Muscle of leg (tissue), 11 donors: ENCODE data around the gene ZNF423. TPM values are rescaled to one million over a fixed set of nuclear protein-coding genes. Genes with fewer than 3 reads are reported as not detected.
A peak's percentile ranks its signal among the peaks of the same experiment; 100 is the strongest.
"Not testable (repeated sequence)": the region's sequence is repeated elsewhere in the genome, so short reads cannot be mapped to it uniquely, and the experiment has no call there.

ENCODE experiments used
- DNase-seq: peaks from one replicate; pipeline ENCODE4 v3.0.0; 2013
- H3K27ac ChIP-seq: one replicate; pipeline ENCODE4 v1.5.1; 2013; ENCODE audit warnings: mild to moderate bottlenecking, low read length, control low read depth
- H3K27me3 ChIP-seq: one replicate; pipeline ENCODE4 v1.6.1; 2013; ENCODE audit warnings: low read length; ENCODE audit not compliant: control insufficient read depth, insufficient read depth
- H3K36me3 ChIP-seq: one replicate; pipeline ENCODE4 v1.6.1; 2013; ENCODE audit warnings: low read length; ENCODE audit not compliant: control insufficient read depth, insufficient read depth
- H3K4me1 ChIP-seq: one replicate; pipeline ENCODE4 v1.6.1; 2013; ENCODE audit warnings: low read length; ENCODE audit not compliant: control insufficient read depth, insufficient read depth
- H3K4me3 ChIP-seq: one replicate; pipeline ENCODE4 v1.5.1; 2013; ENCODE audit warnings: low read length, control low read depth
- H3K9me3 ChIP-seq: replicated peaks from 2 replicates; pipeline ENCODE4 v1.6.1; 2013; ENCODE audit warnings: low read depth, low read length; ENCODE audit not compliant: control insufficient read depth
- WGBS: methylation state at CpG from one replicate; pipeline ENCODE4 v1.1.5; 2013; ENCODE audit warnings: missing lambda C conversion rate; ENCODE audit not compliant: insufficient coverage; 5-methylcytosine and 5-hydroxymethylcytosine counted together
- polyA plus RNA-seq, 8 donors: library from polyadenylated mRNA; unstranded; fragments of 120-200 nt; gene quantifications; one replicate each; pipeline versions ENCODE4 v1.2.1 to v1.2.3, GENCODE V29; 2013; ENCODE audit warnings: inconsistent platforms in 1 of 8, low replicate concordance in 1 of 8; ENCODE audit not compliant: insufficient read length in 8 of 8, insufficient read depth in 1 of 8
- total RNA-seq: library from RNA; stranded (reverse); fragments of 120-200 nt; gene quantifications from one replicate; pipeline ENCODE4 v1.2.4, GENCODE V29; 2013

Gene ZNF423
- total and polyA plus RNA-seq, 9 donors: 15.8 to 30.0 (median 25.5) TPM

DNA sequence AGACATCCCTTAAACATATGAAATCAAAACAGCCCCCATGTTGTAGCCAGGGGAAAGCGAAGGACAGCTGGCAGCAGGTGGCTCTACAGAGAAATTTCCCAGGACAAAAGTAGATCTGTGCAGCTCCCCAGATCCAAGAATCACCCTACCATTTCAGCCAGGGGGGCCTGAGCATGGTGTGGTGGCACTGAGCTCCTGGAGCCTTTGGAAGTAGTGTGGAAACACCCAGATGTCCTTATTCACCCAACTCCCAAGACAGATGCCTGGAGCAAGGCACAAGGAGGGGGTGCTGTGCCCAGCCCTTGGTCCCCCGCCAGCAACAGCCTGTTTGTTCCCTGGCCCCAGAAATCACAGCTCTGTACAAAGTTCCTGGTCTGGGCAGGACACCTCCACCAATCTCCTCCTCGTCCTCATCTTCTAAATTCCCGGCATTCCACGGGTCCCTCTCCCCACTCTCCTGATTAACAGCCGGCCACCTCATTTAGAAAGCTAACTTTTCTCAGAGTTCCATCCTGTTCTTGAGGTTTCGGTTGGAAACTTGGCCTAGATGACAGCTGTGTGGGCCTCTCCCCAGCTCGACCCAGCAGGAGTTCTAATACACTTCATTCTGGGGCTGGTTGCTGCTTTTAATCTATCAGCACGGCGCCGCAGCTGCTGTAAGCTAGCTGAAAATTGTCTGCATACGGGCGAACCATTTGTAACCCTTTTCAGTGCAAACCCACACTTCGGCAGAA is 291.2 kb downstream of the ZNF423 start:
- Histone ChIP-seq H3K4me1 (peaks cover 69% of the 10 kb centered on the region), H3K9me3 (no peaks in the 10 kb centered on the region), H3K27me3 (no peaks in the 10 kb centered on the region), H3K36me3 (no peaks in the 10 kb centered on the region), H3K4me3 (no peak overlapping the region), H3K27ac (peak overlapping the region; percentile 90)
- peak; percentile 89 for DNase-seq
- 34% methylated on average over 11 of the region's 14 CpGs for WGBS

DNA sequence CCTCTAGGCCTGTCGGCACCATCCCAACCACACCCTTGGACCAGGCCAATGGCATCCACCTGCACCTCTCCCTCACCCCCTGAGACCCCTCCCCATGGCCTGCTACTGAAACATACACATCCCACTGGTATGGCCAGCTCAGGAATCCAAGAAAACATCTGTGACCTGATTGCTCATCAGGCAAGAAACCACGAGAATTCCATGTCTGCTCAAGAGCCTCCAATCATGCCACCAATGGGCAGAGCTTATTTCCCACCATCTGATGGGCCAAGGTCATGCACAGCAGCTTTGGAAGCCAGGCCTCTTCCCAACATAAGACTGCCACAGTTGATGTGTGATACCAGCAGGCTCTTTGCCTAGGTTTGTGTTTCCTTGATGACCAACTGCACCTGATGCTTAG is 292.2 kb downstream of the ZNF423 start:
- no peaks in the 10 kb centered on the region for H3K9me3 ChIP-seq
- H3K36me3 ChIP-seq: no peaks in the 10 kb centered on the region
- no peak for DNase-seq
- H3K4me3 ChIP-seq: no peak overlapping the region
- no peak overlapping the region for H3K27ac ChIP-seq
- H3K4me1 ChIP-seq: peaks cover 78% of the 10 kb centered on the region
- H3K27me3 ChIP-seq: no peaks in the 10 kb centered on the region
- 76% methylated on average over 2 of the region's 2 CpGs for WGBS

DNA sequence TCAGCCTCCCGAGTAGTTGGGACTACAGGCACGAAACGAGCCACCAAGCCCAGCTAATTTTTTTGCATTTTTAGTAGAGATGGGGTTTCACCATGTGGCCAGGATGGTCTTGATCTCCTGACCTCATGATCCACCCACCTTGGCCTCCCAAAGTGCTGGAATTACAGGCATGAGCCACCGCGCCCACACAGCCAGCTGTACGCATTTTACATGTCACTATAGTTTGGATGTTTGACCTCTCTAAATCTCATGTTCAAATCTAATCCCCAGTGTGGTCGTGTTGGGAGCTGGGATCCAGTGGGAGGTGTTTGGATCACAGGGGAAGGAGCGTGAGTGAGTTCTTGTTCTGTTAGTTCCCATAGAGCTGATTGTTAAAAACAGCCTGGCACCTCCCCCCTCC is 293.0 kb downstream of the ZNF423 start:
- not testable (repeated sequence) for DNase-seq, H3K4me3 ChIP-seq, H3K36me3 ChIP-seq, H3K9me3 ChIP-seq, H3K27ac ChIP-seq, H3K27me3 ChIP-seq
- WGBS: no CpG with 5 or more reads among the region's 8 CpGs
- peaks cover 80% of the 10 kb centered on the region for H3K4me1 ChIP-seq

DNA sequence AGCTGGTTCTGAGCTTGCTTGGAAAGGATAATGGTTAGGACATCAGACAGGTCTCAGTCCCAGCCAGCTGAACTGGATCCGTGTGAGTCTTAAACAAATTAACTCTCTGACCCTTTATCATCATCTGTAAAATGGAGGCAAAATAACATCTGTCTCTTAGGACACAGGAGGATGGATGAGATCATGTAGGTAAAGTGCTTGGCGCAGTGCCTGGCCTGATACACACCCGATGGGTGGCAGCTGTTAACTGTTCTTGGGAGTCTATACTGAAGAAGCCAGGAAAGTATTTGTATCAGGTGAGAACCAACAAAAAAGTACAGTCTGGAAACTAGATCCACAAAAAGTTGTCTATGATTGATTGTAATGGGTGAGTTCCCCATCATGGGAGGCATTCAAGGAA is 293.7 kb downstream of the ZNF423 start:
- no peaks in the 10 kb centered on the region for H3K36me3 ChIP-seq
- no peak overlapping the region for H3K27ac ChIP-seq
- H3K4me1 ChIP-seq: peaks cover 82% of the 10 kb centered on the region
- WGBS: 100% methylated on average over 1 of the region's 3 CpGs
- H3K9me3 ChIP-seq: no peaks in the 10 kb centered on the region
- DNase-seq: no peak
- H3K4me3 ChIP-seq: no peak overlapping the region
- H3K27me3 ChIP-seq: no peaks in the 10 kb centered on the region

DNA sequence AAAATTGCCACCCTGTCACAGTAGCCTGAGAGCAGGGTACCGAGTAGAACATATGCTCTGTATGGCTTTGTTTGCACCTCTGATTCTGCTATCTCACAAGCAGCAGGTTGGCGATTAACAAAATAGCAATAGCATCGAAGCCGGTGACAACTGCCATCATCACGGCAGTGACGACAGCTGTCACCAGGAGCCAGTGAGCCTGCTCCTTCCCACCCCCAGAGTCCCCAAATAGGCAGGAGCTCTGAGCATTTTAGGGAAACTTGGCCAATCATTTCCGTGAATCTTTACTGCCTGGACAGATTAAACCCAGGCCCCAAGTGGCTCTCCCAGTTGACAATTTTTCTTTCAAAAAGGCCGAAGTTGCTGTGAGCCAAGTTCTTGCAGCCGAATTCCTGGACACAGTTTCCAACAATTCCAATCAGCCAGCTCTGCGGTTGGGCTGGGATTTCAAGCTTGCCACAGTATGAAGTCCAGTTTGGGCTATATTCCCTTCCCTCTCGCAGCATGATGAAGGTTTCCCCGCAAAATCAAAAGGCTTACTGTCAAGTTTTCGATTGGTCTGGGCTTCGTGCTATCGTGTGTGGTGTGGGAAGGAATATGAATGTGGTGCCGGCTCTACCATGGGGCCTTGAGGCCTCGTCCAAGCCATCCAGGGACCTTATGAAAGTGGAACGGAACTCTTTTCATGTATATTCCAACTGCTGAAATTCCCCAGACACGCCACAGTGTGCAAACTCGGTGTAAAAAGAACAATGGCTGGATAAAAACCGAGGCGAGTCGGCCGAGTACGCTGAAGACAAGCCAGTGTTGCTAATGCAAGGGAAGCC is 295.7 kb downstream of the ZNF423 start:
- Histone ChIP-seq H3K36me3 (no peaks in the 10 kb centered on the region), H3K27me3 (no peaks in the 10 kb centered on the region), H3K4me1 (peaks cover 73% of the 10 kb centered on the region), H3K9me3 (no peaks in the 10 kb centered on the region), H3K4me3 (no peak overlapping the region), H3K27ac (peak overlapping the region; percentile 87)
- peak; percentile 92 for DNase-seq
- WGBS: 33% methylated on average over 14 of the region's 25 CpGs

DNA sequence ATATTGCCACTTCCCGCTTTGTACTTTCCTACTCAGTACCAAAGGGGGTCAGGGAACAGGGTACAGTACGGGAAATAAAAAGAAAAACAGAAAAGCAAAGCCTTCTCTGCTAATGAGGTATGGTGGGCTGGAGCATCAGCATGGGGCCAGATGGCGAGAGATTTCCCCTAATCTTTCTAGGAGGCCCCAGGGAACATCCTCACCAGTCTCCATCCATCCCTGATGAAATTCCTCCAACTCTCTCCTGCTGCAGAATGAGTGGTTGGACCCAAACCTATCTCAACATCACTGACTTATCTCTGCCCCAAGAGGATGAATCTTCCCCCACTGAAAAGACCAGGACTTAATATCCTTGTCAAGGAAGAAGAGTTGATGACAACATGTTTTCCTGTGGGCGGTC is 296.7 kb downstream of the ZNF423 start:
- no peak overlapping the region for H3K27ac ChIP-seq
- WGBS: no CpG with 5 or more reads among the region's 4 CpGs
- no peaks in the 10 kb centered on the region for H3K27me3 ChIP-seq
- no peaks in the 10 kb centered on the region for H3K36me3 ChIP-seq
- H3K4me3 ChIP-seq: no peak overlapping the region
- DNase-seq: no peak
- H3K9me3 ChIP-seq: no peaks in the 10 kb centered on the region
- H3K4me1 ChIP-seq: peaks cover 67% of the 10 kb centered on the region

DNA sequence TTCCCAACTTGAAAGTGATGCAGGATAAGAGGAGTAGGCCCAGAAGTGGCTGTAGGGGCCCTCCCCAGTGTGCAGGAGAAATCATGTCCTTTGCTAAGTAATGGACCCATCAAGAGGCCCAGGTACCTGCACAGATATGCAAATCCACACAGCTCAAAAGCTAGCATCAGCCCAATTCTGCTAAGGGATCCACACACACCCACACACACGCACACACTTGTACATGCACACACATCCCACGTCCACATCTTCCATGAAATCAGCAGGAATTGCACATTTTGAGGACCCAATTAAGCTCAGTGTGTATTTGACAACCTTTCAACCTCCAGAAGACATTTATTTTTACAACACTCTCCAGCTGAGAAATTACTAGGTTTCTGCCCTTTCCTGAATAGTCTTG is 297.5 kb downstream of the ZNF423 start:
- Histone ChIP-seq H3K27me3 (no peaks in the 10 kb centered on the region), H3K4me1 (peaks cover 61% of the 10 kb centered on the region), H3K9me3 (no peaks in the 10 kb centered on the region), H3K4me3 (no peak overlapping the region), H3K36me3 (no peaks in the 10 kb centered on the region), H3K27ac (no peak overlapping the region)
- 79% methylated on average over 2 of the region's 2 CpGs for WGBS
- no peak for DNase-seq

DNA sequence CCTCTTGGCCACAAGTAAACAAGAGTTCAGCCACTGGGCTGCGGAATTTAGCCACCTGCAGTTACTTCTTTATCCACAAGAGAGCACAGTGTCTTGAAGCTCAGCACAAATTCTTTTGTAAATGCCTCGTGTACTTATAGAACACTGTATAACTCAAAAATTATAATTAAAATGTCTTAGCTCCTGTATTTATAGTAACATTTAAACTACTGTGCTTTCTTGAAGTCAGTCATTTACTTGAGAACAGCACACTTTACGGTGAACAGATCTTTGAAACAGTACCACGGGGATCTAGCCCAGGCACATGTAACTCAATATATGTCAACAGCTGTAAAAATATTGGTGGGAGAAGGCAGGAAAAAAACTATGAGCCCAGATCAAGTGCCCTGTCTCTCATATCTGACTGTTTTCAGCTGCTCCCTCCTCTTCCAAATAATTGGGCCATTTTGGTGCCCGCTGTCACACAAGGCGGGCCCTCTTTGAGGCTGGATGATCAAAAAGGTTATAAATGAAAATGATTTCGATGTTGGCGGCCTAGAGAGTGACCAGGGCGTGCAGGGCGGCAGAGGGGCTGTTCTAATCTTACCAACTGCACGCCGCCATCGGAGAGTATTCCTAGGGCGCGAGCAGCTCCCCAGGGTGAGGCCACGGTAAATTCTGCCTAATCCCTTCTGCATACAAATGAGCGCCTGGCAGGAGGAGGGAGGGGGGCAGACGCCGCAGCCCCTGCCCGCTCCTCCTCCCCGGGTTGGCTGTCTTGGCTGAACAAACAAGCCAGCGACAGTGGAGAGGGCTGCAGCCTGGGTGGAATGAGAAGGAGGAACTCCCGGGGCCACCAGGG is 299.1 kb downstream of the ZNF423 start:
- peak overlapping the region; percentile 80 for H3K27ac ChIP-seq

DNA sequence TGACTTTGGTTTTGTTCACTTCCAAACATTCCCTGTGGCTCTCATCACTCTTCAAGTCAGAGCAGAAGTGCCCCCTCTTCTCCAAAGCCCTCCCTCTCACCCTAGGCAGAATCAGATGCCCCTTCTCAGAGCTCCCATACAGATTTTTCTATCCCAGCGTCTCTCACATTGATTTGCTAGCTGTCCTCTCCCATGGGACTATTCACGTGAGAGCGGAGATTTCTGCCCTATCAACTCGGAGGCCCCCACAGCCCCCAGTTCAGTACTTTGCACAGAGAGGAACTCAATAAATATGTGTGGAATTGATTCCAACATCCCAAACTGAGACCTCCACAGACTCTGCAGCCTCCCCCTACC is 299.7 kb downstream of the ZNF423 start:
- Histone ChIP-seq H3K9me3 (no peaks in the 10 kb centered on the region), H3K27me3 (no peaks in the 10 kb centered on the region), H3K27ac (peak overlapping the region; percentile 80), H3K4me1 (peaks cover 70% of the 10 kb centered on the region), H3K4me3 (no peak overlapping the region), H3K36me3 (no peaks in the 10 kb centered on the region)
- DNase-seq: no peak
- WGBS: no CpG with 5 or more reads among the region's 4 CpGs

More for the DNA sequence above, 299.1 kb downstream of the ZNF423 start:
- 40% methylated on average over 6 of the region's 23 CpGs for WGBS
- Histone ChIP-seq H3K4me3 (no peak overlapping the region), H3K27me3 (no peaks in the 10 kb centered on the region), H3K9me3 (no peaks in the 10 kb centered on the region), H3K4me1 (peaks cover 64% of the 10 kb centered on the region), H3K36me3 (no peaks in the 10 kb centered on the region)
- peak; percentile 74 for DNase-seq

DNA sequence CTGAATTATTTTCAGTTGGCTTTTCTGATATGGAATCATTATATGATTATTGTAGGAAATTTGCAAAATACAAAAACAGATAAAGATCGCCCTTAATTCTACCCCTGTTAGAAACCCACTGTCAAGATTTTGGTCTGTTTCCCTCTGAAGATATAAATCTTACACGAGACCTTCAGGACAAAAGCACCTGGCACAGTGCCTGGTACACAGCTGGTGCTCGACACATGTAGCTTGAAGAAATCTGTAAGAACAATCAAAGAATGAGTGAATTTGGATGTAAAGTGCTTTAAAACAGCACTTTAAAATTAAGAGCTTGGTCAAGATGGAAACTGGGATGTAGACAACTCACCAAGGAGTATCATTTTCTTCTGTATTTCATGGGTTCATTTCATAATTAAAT is 301.2 kb downstream of the ZNF423 start:
- Histone ChIP-seq H3K27ac (no peak overlapping the region), H3K9me3 (no peaks in the 10 kb centered on the region), H3K4me1 (peaks cover 56% of the 10 kb centered on the region), H3K4me3 (no peak overlapping the region), H3K27me3 (no peaks in the 10 kb centered on the region), H3K36me3 (no peaks in the 10 kb centered on the region)
- 80% methylated on average over 1 of the region's 3 CpGs for WGBS
- DNase-seq: no peak
